H1 (cell line): Measurements from ENCODE around the gene MUC5AC. TPM values are rescaled to one million over a fixed set of nuclear protein-coding genes. Genes with fewer than 3 reads are reported as not detected.

Experiments used
- CHD2 ChIP-seq: IDR thresholded peaks from 2 replicates; pipeline ENCODE4 v1.6.1; 2012; ENCODE audit warnings: low read length, improper control_type of control experiment
- E2F6 ChIP-seq: IDR thresholded peaks from 2 replicates; pipeline ENCODE4 v1.6.1; 2012; ENCODE audit warnings: inconsistent platforms
- FOSL1 ChIP-seq: IDR thresholded peaks from 2 replicates; pipeline ENCODE4 v1.6.1; 2011; ENCODE audit warnings: mild to moderate bottlenecking, low read depth, low read length, moderate library complexity; ENCODE audit not compliant: insufficient read depth
- JUND ChIP-seq: IDR thresholded peaks from 2 replicates; pipeline ENCODE4 v1.6.1; 2011; ENCODE audit warnings: mild to moderate bottlenecking, improper control_type of control experiment, low read length
- polyA plus RNA-seq, 7 experiments: library from polyadenylated mRNA; depleted of rRNA in 3 of 7; stranded (reverse) in 5 of 7; unstranded in 2 of 7; fragments of >200 nt in 5 of 7; fragments of 200-250 nt in 2 of 7; gene quantifications; 1 replicate in 5 of 7; 2 replicates in 1 of 7; 4 replicates in 1 of 7; pipeline versions ENCODE4 v1.2.1 to v1.2.3, GENCODE V29; 2011 to 2013; ENCODE audit warnings: missing spikeins in 2 of 7, mixed read lengths in 2 of 7
- total RNA-seq: library from RNA; stranded (reverse); fragmentation: NEBNext Ultra II Directional; extraction: Animal tissue kit (Norgen Biotek cat#: 25700); gene quantifications from 2 replicates; pipeline ENCODE4 v1.2.1, GENCODE V29; 2021

Gene MUC5AC
- total and polyA plus RNA-seq, 2 of the 8 experiments (the other 6 are each of a cell fraction or from before 2014, with no cell fraction given) = not detected

- TF ChIP-seq E2F6 (no peak), FOSL1 (no peak), JUND (no peak), CHD2 (no peak)
Observed at GRCh38 chr11:1161410-1162137, 3.8 kb downstream of the MUC5AC start (continued).
